UCSD-AML1 (cell line): Measurements from ENCODE around the gene PRR9.

Experiments
- DNase-seq: peaks from one replicate; lab custom pipeline; 2025; ENCODE audit not compliant: unreplicated experiment; lab: John Stamatoyannopoulos, UW

Gene PRR9

DNA sequence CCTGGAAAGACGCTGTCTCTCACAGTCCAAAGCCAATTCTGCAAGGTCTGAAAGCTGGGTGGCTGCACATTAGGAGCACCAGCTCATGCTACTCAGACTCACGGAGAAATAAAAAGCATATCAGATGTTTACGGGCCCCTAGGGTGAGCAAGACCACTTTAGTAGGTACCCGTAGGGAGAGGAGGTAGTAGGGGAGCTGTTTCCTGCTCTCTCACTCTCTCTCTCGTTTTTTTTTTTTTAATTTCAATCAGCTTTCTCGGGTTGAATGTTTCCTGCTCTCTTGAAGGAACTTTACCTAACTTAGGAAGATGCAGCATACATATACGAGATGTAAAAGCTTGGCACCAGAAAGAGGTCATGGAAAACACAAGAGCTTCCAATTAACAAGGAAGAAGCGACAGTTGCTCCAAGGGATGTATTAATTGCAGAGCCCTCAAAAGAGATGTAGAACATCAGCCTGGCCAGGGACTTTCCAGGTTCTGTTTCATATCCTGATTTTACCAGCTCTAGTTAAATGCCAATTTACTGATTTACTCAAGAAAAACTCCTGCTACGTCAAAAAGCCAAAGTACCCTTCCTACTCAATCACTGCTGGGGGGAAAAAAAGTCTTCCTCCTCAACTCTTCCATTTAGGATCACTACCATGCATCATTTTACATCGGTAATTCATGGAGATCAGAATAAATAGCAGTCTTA, 45.2 kb downstream of the PRR9 start:
- DNase-seq: no peak

DNA sequence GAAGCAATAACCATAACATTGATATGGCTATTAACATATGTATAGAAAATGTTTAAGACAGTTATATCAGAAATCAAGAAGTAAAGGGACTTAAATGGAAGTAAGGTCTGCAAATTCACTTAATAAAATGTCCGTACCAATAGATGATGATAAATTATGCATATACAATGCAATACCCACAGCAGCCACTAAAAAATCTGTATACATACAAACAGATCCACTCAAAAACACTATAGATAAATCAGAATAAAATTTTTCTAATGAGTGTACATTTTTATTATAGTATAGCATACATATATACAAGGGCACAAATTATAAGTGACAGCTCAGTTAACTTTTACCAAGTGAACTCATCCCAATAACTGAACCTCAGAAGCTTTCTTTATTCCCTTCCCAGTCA, 48.1 kb downstream of the PRR9 start:
- DNase-seq: no peak
